ENCODE measurements around the gene HERC3.

GRCh38 chr4:88613417-88613875 is 21.2 kb downstream of the HERC3 start:
- TF ChIP-seq EZH2 (IDR thresholded peaks at IDR 0.05) = no peak
- no peak for TF ChIP-seq POLR2AphosphoS5 (IDR thresholded peaks at IDR 0.05; ENCODE audit: borderline replicate concordance, low read depth, low read length)

Data from SK-N-MC (cell line).